WI38 (cell line): ENCODE measurements around the gene SMG5.

Experiments
- H3K4me3 ChIP-seq: 2 replicates; pipeline ENCODE4 v1.5.1; 2011; ENCODE audit warnings: low read depth, mild to moderate bottlenecking, control low read depth, low read length
- TF ChIP-seq, protein P1 (sequence below): IDR thresholded peaks from 2 replicates; pipeline ENCODE4 v1.5.1; 2012; ENCODE audit warnings: low read depth, mild to moderate bottlenecking, control low read depth, low read length

SMG5 gene

DNA sequence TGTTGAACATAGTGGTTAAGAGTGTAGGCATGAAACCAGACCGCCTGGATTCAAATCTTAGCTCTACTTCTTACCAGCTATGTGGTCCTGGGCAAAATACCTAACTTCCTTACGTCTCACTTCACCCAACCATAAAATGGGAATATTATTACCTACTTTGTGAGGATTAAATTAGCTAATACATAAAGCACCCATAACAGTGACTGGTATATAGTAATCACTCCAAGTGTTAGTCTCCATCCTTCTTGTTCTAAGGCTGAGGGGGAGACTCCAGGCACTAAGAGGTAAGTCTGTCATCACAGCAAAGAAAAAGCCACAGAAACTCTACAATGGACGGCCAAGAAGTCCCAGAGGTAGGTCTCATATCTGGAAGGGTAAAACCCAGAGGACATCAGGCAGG, 2.8 kb downstream of the SMG5 start:
- TF ChIP-seq, protein P1, sequence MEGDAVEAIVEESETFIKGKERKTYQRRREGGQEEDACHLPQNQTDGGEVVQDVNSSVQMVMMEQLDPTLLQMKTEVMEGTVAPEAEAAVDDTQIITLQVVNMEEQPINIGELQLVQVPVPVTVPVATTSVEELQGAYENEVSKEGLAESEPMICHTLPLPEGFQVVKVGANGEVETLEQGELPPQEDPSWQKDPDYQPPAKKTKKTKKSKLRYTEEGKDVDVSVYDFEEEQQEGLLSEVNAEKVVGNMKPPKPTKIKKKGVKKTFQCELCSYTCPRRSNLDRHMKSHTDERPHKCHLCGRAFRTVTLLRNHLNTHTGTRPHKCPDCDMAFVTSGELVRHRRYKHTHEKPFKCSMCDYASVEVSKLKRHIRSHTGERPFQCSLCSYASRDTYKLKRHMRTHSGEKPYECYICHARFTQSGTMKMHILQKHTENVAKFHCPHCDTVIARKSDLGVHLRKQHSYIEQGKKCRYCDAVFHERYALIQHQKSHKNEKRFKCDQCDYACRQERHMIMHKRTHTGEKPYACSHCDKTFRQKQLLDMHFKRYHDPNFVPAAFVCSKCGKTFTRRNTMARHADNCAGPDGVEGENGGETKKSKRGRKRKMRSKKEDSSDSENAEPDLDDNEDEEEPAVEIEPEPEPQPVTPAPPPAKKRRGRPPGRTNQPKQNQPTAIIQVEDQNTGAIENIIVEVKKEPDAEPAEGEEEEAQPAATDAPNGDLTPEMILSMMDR = no peak
- H3K4me3 ChIP-seq = no peak overlapping the region

DNA sequence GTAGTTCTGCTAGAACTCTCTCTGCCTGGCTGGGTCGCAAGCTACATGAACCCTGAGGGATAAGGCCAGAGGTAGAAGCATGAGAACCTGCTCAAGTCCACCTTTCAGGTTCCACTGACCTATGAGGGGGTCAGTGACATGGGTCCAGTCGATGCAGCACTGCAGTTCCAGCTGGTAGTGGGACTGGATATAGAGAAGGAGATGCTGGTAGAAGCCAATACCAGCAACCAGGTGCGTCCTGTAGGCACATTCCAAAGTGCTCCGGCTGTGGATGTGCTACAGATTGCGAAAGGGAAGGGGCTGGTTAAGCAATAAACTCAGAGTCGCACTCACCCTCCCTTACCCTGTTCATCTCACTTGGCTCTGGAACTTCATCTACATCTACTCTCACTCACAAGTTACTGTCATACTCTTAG, 5.7 kb downstream of the SMG5 start:
- TF ChIP-seq, protein P1 = no peak
- H3K4me3 ChIP-seq = no peak overlapping the region

DNA sequence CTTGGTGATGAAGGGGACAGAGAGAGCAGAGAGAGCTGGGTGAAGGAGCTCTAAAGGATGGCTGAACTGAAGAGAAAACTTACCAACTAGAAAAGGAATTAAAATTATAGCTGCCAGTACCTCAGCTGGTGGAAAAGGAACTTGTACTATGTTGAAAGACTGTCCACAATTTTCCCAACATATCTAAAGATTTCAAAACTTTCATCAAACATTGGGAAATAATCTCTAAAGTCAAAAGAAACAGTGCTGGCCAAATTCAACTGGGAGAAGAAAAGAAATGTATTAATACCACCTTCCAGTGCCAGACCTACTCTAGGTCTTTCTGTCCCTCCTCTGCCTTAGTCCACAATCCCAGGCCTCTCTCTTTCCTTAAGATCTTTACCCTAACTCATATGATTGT, 6.1 kb downstream of the SMG5 start:
- H3K4me3 ChIP-seq = no peak overlapping the region
- TF ChIP-seq, protein P1 = no peak

DNA sequence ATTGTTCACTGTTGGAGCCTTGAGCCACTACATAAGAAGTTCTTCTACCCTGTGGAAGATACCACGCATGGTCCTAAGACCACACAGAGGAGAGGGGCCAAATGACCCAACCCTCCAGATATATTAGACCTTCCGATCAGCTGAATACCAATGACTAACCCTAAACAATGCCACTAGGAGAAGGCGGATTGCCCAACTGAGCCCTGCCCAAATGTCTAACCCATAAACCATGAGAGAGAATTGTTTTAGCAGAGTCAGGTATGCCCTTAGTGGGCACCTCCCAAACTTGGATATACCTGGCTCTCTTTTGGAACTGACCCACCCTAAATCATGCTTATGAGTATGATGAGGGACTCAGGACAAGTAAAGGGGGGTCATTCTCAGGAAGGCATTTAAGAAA, 12.3 kb downstream of the SMG5 start:
- TF ChIP-seq, protein P1 = no peak
- H3K4me3 ChIP-seq = no peak overlapping the region

DNA sequence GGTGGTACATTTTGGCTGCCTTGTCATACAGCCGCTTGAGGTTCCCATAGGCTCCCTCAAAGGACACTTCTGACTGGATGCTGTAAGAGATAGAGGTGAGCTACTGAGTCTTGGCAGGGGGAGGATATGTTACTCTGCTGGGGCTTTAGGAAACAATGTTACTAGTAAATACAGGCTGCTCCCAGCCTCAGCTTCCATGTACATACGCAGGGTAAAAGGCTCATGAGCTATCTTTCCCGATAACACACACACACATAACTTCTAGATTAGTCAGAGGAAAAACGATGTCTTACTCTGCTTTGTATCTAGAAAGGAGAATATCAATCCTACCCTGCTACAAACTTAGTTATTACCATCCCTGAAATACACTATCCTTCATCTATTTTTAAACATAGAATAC, 14.3 kb downstream of the SMG5 start:
- H3K4me3 ChIP-seq = no peak overlapping the region
- TF ChIP-seq, protein P1 = no peak

DNA sequence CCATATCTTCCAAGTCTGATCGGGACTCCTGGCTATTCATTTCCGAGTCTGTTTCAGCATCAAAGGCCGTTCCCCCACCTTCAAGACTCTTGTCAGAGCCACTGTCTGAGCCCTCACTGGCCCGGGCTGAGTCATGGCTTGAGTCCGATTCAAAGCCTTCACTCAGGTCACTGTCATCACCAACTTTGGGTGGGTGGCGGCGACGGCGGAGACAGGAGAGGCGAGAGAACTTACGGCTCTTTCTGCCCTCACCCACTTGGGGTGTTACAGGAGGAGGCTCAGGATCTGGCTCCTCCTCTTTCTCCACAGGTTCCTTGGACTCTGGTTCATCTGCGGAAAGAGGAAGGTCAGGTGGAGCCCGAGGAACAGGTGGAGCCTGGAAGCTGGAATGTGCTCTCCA, 16.6 kb downstream of the SMG5 start:
- no peak overlapping the region for H3K4me3 ChIP-seq
- TF ChIP-seq, protein P1 = no peak

DNA sequence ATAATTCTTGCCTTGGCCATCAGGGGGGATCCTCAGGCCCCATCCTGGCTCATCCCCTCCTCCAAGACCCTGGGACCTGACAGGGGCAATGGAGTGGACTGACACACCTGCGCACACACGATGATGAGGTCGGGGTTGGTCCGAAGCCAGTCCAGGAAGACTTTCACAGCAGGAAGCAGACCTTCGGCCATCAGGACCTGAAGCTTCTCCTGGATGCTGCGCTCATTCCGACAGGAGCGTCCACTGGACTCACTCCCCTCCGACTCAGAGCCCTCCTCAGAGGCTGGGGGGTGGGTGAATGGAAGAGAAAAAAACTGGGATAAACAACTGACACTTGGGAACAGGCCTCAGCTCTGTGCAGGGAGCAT, 19.4 kb downstream of the SMG5 start:
- TF ChIP-seq, protein P1 = no peak
- no peak overlapping the region for H3K4me3 ChIP-seq
